GM21737 (cell line): ENCODE measurements around the gene UBE2V1.
A peak's percentile ranks its signal among the peaks of the same experiment; 100 is the strongest.
"Not testable (repeated sequence)": the region's sequence is repeated elsewhere in the genome, so short reads cannot be mapped to it uniquely, and the experiment has no call there.

Experiments used
- ATAC-seq: cut with Tn5 transposase; IDR thresholded peaks from one replicate; pipeline ENCODE4 v1.9.1; 2021; ENCODE audit warnings: mild to moderate bottlenecking, moderate library complexity; ENCODE audit not compliant: unreplicated experiment

The UBE2V1 gene

DNA sequence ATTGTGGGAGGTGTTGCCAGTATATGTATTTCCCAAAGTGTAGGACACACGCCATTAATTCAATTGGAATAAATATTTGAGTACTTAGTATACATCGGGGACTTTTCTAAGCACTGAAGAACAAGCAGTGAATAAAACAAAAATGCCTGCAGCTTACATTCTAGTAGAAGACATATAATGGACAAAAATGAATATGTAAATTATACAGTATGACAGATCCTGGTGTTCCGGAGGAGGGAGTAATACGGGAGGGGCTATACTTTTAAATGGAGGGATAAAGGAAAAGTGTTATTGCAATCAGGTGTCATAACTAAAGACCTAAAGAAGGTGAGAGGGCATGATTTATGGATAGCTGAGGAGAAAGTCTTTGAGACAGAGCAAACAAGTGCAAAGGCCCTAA lies 15.1 kb downstream of the UBE2V1 start:
- ATAC-seq: no peak

DNA sequence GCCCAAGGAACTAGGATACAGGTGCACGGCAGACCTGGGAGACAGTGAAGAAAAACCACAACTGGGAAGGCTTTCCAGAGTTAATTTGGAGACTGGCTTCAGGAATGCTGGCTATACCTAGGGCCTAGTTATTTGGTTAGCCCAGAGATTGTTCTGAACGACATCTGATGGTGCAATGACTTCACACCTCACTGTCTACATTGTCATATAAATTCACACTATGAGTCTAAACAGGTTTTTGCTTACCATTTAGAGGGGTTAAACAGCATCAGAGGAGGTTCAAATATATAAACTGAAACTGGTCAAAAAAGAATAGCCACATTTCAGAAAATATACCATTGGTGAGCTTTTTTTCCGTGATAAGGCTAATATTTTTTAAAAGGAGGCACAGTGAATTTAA lies 16.7 kb downstream of the UBE2V1 start:
- no peak for ATAC-seq

DNA sequence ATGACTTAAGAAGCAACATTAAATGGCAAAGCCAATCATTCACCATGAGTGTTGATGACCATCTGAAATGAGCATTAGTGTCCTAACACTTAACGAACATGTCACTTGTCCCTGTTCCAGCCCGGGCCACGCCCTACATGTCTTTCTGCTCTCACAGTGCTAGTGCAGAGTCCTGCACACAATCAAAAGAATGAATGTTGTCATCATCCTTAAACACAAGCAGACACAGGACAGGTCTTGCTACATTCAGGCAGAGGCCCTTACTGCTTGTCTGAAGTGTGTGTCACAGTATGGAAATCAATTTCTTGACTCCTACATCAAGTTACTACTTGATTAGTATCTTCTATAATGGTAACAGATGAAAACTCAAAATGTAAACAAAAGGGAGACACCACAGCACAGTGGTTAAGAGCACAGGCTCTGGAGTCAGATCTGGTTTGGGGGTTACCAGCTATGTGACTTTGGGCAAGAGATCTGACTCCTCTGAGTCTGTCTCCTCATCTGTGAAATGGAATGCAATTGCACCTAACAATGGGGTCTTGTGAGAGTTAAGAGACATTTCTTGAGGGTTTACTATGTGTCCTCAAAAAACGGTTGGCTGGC lies 17.4 kb downstream of the UBE2V1 start:
- ATAC-seq: no peak

DNA sequence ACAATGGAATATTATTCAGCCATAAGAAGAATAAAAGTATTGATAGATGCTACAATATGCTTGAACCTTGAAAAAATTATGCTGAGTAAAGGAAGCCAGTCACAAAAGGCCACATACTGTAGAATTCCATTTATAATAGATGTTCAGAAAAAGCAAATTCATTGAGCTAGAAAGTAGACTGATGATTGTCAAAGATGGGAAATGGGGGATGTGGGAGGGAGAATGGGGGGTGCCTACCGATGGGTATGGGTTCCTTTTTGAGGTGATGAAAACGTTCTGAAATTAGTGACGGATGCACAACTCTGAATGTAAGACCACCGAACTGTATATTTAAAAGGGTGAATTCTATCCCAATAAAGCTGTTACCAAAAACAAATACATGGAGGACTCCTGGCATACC lies 18.4 kb downstream of the UBE2V1 start:
- no peak for ATAC-seq

DNA sequence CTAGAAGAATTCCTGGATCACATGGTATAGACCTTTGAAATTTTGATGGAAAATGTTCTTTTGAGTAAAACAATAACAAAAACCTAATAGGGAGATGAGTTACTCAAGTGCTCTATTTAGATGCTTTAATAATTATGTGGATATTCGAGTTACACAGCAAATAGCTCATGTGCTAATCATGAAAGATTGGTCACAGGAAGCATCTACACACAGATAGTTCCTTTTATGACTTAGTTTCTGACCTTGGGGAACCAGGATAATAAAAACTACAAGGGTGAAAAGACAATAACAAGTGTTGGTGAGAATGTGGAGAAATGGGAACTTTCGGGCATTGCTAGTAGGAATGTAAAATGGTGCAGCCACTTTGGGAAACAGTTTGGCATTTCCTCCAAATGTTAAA lies 19.7 kb downstream of the UBE2V1 start:
- ATAC-seq: no peak

DNA sequence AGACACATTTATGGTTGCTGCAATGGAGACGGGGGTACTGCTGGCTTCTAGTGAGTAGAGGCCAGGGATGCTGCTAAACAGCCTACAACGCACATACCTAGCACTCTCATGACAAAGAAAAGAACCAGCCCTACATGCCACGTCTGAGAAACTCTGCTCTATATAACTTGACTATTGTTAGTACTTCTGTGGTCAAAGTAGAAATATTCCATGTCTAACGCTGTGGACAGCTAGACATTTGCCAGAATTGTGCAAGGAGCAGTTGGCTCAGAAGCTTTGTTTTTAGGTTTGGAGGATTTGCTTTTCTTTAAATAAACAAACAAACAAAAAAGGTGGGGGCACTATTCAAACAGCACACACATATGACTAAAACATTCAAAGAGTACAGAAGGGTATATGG lies 20.5 kb downstream of the UBE2V1 start:
- ATAC-seq: no peak

DNA sequence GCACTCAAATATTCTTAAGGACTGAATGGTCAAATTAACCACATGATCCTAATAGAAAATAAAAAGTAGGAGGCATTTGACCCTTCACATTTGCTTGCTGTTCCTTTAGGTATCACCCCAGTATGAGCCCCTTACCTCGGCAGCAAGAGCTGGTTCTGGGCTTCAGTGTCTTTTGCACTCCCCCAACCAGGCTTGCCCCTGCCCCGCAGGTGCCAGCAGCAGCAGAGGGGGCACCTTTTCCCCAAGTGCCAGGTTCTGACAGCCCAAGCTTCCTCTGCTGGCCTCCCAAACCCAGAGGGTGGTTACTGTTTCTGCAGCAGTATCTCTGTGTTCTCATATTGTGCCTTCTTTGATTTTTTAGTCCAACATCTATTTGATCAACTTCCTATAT lies 23.2 kb downstream of the UBE2V1 start:
- ATAC-seq: no peak

DNA sequence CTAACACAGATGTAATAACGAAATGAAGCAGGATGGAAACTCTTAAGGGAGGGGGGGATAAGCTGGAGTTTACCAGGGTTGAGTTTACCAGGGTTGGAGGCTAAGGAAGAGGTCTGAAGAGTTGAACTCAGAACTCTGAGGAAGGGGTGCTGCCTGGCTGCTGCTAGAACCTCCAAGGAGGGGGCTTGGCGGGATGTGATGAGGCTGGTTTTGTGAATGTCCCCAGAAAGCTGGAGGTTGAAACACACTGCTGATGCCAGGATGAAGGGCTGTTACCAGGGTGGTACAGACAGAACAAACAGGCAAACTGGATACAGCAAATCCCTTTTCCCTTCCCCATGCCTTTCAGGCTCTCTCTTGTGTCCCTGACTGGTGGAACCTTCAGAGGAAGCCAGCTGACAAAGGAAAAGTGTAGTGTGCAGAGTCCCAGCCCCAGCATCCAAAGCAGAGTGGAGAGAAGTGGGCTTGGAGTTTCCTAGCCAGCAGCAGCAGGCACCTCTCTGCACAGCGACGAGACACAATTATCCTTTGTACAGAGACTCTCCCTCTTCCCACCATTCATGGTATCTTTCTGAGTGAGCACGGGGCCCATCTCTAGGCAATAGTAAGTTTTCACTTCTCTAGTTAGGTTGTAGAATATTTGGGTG lies 23.7 kb downstream of the UBE2V1 start:
- ATAC-seq: no peak

DNA sequence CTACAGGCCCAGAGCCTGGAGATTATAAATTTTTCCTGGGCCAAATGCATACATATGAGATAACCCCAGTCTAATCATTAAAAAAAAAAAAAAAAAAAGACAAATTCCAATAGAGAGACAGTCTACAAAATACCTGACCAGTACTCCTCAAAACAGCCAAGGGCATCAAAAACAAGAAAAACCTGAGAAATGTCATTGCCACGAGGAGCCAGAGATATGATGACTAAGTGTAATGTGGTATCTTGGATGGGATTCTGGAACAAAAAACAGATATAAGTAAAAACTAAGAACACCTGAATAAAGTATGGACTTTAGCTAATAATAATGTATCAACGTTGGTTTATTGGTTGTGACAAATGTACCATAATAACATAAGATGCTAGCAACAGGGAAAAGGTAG lies 24.9 kb downstream of the UBE2V1 start:
- no peak for ATAC-seq

DNA sequence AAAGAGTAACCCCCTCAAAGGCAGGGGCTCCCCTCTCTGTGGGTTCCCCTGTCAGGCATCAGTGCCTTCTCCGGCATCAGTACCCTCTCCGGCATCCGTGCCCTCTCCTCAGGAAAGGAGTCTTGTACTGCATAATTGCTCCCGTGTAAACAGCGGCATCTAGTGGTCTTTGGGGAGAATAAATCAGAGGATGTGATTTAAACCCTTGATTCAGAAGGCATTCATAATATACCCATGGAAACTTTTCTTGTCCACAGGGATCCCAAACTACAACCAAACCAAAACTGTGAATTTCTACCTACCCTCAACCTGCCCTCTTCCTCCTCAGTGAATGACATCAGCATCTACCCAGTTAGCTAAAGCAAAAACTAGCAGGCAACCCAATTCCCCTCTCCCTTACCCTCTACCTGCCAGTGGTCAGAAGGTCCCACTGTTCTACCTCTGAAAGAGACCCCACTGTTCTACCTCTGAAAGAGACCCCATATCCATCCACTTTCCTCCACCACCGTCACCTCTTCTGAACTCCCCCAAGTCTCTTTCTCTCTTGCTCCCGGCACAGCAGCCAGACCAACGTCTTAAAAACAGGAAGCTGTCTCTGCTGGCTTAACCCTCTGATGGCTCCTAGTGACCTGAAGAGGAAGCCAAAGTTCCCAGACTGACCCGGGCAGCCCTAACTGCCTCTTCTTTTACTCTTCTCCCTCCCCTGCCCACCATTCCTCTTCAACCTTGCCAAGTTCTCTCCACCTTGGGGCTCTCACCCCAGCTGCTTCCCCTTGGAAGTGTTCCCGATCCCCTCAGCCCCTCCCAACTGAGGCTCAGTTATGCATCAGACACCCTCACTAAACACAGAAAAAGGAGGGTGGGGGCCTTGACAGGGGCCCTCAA lies 27.2 kb downstream of the UBE2V1 start:
- no peak for ATAC-seq

DNA sequence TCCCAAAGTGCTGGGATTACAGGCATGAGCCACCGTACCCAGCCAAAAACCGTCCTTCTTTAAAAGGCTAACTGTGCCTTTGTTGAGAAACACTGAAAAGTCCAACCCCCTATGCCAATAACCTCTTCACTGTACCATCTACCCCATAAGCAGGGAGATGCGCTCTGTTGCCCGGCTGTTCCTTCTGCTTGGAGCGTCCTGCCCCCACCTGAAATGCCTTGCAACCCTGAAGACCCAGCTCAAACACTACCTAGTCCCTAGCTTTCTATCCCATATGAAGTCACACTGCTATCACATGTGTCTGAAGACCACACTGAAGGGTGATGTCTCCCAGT lies 27.8 kb downstream of the UBE2V1 start:
- ATAC-seq: no peak

DNA sequence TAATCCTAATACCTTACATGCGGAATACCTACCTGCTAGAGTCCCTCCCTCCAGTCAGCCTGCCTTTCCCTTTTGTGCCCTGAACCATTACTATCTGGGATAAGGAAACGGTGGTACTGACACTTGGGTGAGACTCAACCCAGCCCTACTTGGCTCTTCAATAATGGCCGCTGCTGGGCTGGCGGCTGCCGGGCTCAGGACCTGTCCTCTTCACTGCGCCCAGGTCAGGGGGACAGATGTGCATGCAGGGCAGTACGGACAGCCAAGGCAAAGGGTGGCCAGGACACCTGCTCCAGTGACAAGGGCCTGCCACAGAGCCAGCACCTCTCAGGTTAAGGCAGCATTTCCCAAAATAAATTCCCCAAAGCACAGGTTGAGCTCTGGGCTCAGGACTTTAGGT lies 29.9 kb downstream of the UBE2V1 start:
- ATAC-seq: no peak

DNA sequence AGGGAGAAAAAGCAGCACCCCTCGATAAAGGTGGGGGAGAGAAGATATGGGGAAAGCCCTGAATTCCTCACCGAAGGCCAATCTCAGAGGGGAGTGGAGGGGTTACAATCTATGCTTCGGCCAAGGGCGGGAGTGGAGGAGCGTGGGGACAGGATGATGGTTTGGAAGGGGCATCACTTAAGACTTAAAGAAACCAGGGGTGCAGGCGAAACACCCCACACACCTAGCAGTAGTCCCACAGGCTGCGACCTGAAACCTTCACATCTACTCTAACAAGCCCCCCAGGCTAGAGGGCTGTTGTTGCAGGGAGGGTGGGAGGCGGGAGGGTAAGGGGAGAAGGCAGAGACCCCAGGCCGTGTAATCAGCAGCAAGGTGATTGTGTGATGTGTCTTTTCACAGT lies 30.9 kb downstream of the UBE2V1 start:
- not testable (repeated sequence) for ATAC-seq

DNA sequence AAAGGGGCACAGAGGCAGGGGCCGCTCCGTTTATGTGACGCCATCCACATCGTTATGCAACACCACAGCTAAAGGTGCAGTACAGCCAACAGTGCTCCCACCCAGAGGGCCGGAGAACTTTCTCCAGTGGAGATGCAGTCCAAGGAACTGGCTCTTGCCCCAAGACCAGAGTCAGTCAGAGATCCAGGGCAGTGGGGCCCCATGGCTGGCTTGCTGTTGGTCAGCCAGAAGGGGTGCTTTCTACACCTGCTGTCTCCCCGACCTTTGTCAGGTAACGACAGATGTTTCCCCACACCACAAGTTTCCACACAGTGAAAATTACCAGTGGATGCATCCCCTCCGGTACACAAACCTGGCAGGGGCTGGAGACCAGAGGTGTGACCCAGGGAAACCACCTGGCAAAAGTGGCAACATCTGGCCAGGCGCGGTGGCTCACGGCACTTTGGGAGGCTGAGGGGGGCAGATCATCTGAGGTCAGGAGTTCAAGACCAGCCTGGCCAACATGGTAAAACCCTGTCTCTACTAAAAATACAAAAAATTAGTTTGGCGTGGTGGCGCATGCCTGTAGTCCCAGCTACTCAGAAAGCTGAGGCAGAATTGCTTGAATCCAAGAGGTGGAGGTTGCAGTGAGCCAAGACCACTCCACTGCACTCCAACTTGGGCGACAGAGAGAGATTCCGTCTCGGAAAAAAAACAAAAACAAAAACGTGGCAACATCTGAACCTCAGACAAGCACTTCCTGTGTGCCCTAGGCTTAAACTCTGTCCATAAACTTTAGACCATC lies 34.9 kb downstream of the UBE2V1 start:
- ATAC-seq: no peak

DNA sequence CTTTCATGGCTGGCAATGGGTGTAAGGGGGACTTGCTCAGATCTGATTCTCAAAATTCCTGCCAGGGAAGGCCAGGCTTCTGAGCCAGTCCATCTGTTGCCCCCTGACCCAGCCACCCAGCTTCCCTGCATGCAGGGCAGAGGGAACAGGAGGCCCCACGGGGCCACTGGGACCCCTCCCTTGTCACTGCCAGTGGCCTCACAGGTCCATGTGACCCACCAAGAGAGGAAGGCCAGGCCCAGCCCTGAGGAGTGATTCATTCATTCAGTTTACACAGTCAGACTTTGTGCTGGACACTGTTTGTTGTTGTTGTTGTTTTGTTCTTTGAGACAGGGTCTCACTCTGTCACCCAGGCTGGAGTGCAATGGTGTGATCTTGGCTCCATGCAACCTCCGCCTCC lies 39.5 kb downstream of the UBE2V1 start:
- ATAC-seq: no peak

DNA sequence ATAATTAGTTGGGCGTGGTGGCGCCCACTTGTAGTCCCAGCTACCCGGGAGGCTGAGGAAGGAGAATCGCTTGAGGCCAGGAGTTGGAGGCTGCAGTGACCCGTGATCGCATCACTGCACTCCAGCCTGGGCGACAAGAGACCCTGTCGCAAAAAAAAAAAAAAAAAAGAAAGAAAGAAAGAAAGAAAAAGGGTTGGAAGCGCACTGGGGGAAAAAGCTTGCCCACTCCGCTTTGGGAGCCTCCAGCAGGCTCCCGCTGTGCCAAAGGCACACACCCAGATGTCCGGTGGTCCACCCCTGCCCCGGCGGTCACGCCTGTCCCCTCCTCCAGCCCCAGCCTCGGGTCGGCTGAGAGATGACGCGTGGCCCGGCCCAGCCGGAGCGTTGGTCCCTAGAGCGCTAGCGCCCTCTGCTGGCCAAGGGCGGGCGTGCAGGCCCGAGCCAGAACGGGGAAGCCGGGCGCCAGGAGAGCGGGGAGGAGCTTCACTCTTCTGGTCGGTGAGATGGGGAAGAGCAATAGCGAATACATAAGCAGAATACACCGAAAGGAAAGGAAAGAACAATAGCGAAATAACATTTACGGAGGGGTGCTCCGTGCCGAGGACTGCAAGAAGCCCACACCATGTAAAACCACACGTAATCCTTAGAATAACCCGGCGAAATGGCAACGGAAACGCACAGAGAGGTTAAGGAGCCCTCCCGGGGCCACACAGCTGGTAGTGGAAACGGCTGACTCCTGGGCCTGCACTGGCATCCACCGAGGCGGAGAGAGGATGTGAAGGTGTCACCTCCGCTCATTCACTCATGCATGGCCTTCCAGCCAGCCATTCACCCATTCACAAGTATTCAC lies 41.7 kb downstream of the UBE2V1 start:
- ATAC-seq: peak; percentile 93

DNA sequence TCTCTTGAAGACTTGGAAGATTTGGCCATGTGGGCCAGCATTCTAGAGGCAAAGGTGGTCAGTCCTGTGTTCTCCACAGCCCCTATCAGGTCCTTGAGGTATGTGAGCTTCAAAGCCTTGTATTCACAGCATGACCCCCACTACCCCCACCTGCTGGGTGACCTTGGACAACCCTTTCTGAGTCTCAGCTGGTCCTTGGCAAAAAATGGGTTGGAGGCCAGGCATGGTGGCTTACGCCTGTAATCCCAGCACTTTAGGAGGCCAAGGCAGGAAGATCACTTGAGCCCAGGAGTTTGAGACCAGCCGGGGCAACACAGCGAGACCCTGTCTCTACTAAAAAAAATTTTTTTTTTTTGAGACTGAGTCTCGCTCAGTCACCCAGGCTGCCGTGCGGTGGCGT lies 42.6 kb downstream of the UBE2V1 start:
- no peak for ATAC-seq

DNA sequence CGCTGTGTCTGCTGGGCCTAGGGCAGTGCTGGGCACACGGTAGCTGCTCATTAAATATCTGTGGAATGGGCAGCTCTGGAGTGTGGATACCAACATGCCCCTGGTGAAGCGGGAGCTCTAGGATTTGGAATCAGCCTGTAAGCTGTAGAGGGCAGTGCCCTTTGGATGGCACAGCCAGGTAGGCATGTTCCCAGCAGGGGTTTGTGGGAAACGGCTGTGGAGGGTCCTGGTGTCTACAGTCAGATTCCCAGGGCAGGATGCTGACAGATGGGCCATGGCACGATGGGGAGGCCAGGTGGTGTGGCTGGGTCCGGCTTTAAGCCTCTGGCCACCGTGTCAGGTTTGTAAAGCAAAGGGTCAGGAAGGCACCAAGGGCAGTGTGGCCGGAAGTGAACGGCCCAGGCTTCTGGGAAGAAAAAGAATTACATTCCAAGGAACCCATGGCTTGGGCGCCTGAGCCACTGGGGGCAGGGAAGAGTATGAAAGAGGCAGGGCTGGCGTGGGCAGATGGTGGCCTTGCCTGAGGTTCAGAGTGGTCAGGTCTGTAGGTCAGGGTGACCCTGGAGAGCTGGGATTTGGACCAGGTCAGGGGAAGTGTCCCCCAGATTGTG lies 44.8 kb downstream of the UBE2V1 start:
- no peak for ATAC-seq

DNA sequence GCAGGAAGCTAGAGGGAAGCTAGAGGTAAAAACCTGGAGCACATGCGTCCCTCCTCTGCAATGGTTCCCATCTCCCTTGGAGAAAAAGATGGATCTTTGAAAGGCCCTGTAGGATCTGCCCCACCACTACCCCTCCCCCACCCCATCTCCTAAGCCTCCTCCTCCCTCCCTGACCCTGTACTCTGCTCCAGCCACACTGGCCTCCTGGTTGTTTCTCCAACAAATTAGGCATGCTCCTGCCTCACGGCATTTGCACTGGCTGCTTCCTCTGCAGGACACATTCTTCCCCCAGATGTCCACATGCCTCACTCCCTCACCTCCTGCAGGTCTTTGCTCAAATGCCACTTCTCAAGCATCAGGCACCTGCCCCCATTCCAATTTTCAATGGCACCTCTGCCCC lies 45.5 kb downstream of the UBE2V1 start:
- no peak for ATAC-seq

DNA sequence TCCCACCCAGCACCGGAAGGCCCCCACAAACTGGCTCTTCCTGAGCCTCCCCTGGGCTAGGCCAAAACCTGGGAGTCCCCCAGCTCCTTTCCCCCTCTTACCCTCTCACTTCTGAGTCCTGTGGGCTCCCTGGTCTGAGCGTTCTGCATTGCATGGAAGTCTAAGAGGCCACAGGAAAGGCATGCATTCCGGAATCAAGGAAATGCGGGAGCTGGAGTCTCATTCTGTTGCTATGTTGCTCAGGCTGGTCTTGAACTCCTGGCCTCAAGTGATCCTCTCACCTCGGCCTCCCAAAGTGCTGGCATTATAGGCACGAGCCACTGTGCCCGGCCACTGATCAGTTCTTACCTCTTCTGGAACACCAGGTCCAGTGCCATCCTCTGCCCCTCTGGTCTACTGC lies 45.9 kb downstream of the UBE2V1 start:
- ATAC-seq: no peak
